Activated CD4-positive, alpha-beta T cell treated with anti-CD3 and anti-CD28 coated beads, Interleukin-10, Interleukin-2, amounts not matched to agents 100 ng/mL and 50 ng/mL, durations not matched to agents 16 hours and 8 hours (primary cell): ENCODE results near the gene HELB.

Source experiments
- DNase-seq: peaks from one replicate; pipeline ENCODE4 v3.0.0-alpha.2; 2020

Gene HELB

DNA sequence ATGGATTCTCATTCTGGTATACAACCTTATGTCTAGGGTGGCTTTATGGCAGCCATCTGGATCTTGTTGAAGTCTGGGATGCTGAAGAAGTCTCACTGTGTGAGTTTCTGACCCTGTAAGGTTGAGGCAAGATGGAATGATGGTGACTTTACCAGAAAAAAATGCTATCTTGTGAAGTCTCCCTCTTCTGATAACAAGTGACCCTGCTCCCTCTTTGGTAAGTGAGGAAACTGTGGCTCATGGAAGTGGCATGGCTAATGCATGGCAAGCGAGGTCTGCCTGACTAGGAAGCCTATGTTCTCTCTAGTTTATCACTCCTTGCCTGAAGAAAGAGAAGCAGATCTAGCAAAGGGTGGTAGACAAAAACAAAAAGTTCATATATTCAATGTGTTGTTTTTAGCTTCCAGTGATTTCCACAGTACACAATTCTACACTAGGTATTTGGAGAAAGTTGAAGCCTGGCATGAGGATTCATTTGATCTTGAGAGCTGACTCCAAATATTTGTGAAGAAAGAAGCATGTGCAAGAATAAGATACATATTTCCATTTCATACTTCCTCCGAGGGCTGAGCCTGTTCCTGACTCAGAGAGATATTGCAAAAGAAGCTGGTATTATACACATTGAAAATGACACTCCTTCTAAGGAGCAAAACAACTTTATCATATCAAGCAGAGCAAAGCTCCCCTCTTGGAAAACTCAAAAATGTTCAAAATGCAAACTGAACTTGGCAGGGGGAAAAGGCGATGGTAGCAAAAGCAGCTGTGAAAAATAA, 63.6 kb downstream of the HELB start:
- DNase-seq = no peak

DNA sequence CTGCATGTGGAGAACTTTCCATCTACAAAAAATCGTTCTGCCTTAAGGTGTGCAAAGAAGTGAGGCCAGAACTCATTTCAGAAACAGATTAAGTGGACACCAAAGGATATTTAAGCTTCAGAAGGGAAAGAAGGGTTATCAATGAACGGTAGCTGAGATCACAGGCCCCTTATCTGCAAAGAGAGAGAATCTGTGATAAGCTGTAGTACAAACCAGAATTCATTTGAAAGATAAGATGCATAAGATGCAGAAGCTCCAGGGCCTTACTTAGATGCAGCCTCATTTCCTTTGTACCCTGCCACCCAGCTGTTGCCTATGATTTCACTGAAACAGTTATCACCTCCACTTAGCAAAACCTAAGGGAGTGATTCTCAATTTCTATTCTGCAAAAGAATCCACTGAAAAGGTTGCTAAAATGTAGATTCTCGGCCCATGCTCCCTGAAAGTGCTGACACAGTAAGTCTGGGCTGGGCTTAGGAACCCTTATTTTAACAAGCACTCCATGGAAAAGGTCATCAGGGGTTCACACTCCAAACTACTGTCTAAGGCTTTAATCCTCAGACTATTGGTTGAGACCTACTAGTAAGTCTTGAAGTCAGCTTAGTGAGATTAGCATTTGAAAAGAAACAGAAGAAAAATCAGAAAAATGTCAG, 64.8 kb downstream of the HELB start:
- no peak for DNase-seq

DNA sequence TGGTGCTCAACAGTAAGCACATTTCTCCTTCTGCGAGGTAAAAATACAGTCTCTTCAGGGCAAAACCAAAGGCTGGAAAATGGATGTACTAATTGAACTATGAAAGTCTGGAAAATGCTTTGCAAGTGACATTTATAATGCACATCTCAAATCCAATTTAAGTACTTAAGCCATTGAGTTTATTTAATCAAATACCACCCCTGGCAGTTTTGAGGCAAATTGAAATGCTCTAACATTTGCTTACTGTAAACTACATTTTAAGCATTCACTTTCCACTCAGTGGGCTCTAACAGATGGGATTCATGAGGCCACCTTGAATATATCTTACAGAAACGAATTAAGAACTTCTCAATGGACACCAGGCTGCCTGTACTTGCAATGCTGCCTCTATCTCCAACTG, 69.7 kb downstream of the HELB start:
- no peak for DNase-seq

DNA sequence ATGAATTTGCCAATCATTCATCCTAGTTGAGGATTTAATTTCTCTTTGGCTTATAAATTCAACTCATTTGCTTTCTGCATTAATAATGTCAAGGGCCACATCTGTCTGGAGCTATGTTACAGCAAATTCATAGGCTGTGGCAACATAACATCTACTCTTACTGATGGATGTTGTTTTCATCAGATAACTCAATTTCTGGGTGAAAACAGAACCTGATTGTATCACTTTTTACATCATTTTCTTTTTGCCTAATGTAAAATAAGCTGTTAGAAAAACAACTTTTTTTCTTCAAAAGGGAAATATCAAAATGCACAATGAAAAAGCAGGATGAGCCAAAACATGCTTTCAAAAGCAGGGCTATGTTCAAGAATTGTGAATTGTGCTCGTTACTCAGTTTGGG, 73.3 kb downstream of the HELB start:
- no peak for DNase-seq

DNA sequence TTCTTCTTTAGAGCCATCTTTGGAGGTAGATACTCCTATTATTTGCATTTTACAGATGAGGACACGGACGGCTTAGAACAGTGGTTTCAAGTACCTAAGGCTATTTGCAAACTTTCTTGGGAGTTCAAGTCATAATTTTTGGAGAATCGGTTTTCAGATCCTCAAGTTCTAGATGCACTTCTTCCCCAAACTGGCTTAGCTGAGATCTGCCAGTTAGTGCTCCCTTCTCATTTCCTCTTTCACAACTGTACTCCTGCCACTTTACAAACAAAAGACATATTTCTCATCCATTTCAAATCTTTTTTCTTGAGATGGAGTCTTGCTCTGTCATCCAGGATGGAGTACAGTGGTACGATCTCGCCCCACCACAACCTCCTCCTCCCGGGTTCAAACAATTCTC, 77.3 kb downstream of the HELB start:
- DNase-seq = no peak

DNA sequence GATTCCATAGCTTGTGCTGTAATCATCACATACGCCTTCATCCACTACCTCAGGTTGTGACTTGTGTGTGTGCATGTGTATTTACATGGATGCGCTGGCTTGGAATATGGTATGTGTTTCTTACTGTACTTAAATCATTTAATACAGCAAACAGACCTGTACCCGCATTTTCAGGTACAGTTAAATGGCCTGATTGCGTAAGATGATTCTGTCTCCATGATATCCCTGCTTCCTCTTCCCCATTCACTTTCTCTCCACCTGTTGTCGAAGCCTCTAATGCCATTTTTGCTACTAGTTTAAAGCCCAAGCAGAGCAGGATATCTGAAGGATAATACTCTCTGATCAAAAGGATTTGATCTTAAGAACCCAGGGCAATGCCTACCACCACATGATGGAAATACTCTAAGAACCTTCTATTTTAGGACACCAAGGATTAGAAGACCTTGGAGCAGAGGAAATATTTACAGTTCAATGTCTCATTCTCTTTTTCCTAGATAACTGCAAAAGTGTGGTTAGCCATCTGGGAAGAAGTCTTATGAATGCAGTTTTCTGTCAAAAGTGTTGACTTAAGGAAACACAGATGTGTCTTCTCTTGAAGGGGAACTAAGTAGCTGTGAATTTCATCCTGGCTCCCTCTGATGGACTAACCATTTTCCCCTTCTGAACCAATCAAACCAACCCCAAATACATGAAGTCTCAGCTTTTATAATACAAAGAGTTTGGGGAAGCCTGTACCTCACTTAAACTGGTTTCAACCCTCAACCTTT, 78.7 kb downstream of the HELB start:
- no peak for DNase-seq

DNA sequence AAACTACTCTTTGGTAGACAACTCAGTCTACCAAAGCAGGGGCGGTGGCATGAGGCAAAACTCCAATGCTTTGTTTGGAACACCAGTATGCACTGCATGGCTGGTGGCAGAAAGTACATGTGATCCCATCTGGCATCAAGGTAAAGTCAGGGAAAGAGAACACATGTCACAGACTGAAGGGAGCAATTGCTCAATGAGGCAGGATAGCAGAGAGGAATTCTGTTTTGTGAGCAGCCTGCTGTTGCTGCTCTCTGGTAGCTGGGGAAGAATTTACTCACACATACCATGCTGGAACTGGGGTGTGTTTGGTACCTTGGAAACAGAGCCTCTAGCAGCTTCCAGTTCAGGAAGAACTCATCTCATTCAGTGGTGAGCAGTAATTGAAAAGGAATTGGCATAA, 84.8 kb downstream of the HELB start:
- DNase-seq = no peak
